Psoas muscle (tissue), 8 donors: ENCODE data around the gene ZNF333. TPM values are rescaled to one million over a fixed set of nuclear protein-coding genes. Genes with fewer than 3 reads are reported as not detected.
"Not testable (repeated sequence)": the region's sequence is repeated elsewhere in the genome, so short reads cannot be mapped to it uniquely, and the experiment has no call there.

ENCODE experiments used
- ATAC-seq, 4 donors: fragments of 200-7000 bp; cut with Tn5 transposase; one replicate each; pipeline ENCODE4 v1.9.1; 2020; ENCODE audit warnings: moderate library complexity in 3 of 4, mild to moderate bottlenecking in 2 of 4
- DNase-seq, 2 donors: peaks; one replicate each; pipeline ENCODE4 v3.0.0-alpha.2; 2020
- H3K27ac ChIP-seq: fragments of 200-600 bp; one replicate; pipeline ENCODE4 v1.8.0; 2022
- H3K27me3 ChIP-seq, 3 donors: fragments of 200-600 bp in 1 of 3; one replicate each; pipeline versions ENCODE4 v1.6.1 to v1.8.0; 2013 to 2022; ENCODE audit warnings: low read length in 2 of 3, mild to moderate bottlenecking in 2 of 3, moderate library complexity in 1 of 3; ENCODE audit not compliant: insufficient read depth in 3 of 3
- H3K36me3 ChIP-seq, 2 donors: fragments of 200-600 bp in 1 of 2; one replicate each; pipeline versions ENCODE4 v1.6.1 to v1.8.0; 2013 to 2022; ENCODE audit warnings: low read depth in 1 of 2, mild to moderate bottlenecking in 1 of 2, moderate library complexity in 1 of 2; ENCODE audit not compliant: insufficient read depth in 1 of 2
- H3K4me1 ChIP-seq: fragments of 200-600 bp; one replicate; pipeline ENCODE4 v1.8.0; 2022
- H3K4me3 ChIP-seq: fragments of 200-600 bp; one replicate; pipeline ENCODE4 v1.8.0; 2022; ENCODE audit warnings: mild to moderate bottlenecking
- H3K9me3 ChIP-seq: fragments of 200-600 bp; one replicate; pipeline ENCODE4 v1.8.0; 2022
- CTCF ChIP-seq: fragments of 200-600 bp; IDR thresholded peaks from one replicate; pipeline ENCODE4 v1.8.0; 2022; ENCODE audit warnings: antibody characterized with exemption
- WGBS, 3 donors: extraction: QIAGEN DNeasy Blood & Tissue Kit; methylation state at CpG; one replicate each; pipeline versions ENCODE4 v1.1.6 to v1.1.7; 2013; 5-methylcytosine and 5-hydroxymethylcytosine counted together
- intact Hi-C, 2 donors: fragments of 100-400 bp; cut with DNase I; formaldehyde crosslinking; loops; one replicate each; pipeline versions ENCODE4 v1.11.0 to v1.14.2; 2022
- polyA plus RNA-seq, 3 donors: library from polyadenylated mRNA; stranded (reverse); fragments of 200-250 nt; gene quantifications; one replicate each; pipeline ENCODE4 v1.2.3, GENCODE V29; 2013
- total RNA-seq, 4 donors: library from RNA; stranded (reverse); fragmentation: NEBNext Ultra II Directional in 2 of 4; extraction: Animal tissue kit (Norgen Biotek cat#: 25700) in 2 of 4; gene quantifications; one replicate each; pipeline versions ENCODE4 v1.2.1 to v1.2.4, GENCODE V29; 2021 to 2023
- donor health status: healthy with polysubstance abuse.
- donor health status: DM: no; HTN: no; CAD: no; lungs with moderate emphysema.
- donor health status: Bipolar disorder and iron deficiency.
- donor health status: healthy.
- donor health status: DM: yes; HTN: yes; CAD: no.
- donor health status: DM: no; HTN: no; CAD: no.
- donor health status: DM: no; HTN: no; CAD: no.
- donor health status: DM: yes; HTN: yes; CAD: no.

ZNF333 gene
- total and polyA plus RNA-seq, 7 donors: 6.8 to 16.0 (median 8.9) TPM

DNA sequence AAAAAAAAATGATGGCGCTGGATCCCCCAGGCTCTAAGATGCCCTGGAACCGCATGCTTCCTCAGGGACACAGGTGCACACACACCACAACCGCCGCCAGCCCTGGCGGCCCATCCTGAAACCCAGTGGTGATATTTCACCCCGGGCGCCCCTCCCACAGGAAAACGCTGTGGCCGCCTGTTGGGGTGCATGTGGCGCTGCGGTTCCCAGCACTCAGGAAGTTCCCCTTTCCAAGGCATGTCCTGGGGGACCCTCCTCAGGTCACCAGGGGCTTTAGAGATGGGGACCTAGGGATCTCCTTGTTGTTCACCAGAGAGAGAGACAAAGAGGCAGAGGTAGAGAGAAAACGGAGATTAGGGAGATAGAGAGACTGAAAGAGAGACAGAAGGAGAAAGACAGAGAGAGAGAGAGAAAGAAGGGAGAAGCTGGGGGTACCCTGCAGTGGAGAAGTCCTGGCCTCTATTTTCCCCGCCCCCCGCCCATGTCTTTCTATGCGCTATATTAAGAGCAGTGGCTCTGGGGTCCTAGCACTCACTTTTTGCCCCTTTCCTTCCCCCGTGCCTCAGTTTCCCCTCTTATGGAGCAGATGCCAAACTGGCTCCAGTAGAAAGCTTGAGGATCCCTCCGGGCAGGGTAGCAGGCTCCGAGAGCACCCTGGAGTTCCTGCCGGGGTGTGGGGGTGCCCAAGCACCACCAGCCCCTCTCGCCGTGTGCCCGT is 86.2 kb downstream of the ZNF333 start:
- peak in 1 of 4 donors; percentile 19 for ATAC-seq
- Histone ChIP-seq H3K36me3 (no peaks in the 10 kb centered on the region), H3K4me3 (peak overlapping the region; percentile 36), H3K9me3 (no peaks in the 10 kb centered on the region), H3K4me1 (no peaks in the 10 kb centered on the region), H3K27ac (no peak overlapping the region), H3K27me3 (peaks cover 0 to 9% (median 2%) of the 10 kb centered on the region in 3 donors)
- no peak for TF ChIP-seq CTCF
- 5 to 6% (median 6%) methylated on average over 19 to 22 of the region's 22 CpGs for WGBS, 3 donors
- no peak for DNase-seq
- intact Hi-C loops: no loop called here

- H3K27ac ChIP-seq, H3K4me3 ChIP-seq, H3K4me1 ChIP-seq, H3K27me3 ChIP-seq, intact Hi-C loops, DNase-seq, H3K36me3 ChIP-seq, H3K9me3 ChIP-seq, ATAC-seq: not testable (repeated sequence)
- 88 to 94% (median 90%) methylated on average over 4 of the region's 4 CpGs for WGBS, 3 donors
Observed at GRCh38 chr19:14777645-14778044, 87.8 kb downstream of the ZNF333 start.

DNA sequence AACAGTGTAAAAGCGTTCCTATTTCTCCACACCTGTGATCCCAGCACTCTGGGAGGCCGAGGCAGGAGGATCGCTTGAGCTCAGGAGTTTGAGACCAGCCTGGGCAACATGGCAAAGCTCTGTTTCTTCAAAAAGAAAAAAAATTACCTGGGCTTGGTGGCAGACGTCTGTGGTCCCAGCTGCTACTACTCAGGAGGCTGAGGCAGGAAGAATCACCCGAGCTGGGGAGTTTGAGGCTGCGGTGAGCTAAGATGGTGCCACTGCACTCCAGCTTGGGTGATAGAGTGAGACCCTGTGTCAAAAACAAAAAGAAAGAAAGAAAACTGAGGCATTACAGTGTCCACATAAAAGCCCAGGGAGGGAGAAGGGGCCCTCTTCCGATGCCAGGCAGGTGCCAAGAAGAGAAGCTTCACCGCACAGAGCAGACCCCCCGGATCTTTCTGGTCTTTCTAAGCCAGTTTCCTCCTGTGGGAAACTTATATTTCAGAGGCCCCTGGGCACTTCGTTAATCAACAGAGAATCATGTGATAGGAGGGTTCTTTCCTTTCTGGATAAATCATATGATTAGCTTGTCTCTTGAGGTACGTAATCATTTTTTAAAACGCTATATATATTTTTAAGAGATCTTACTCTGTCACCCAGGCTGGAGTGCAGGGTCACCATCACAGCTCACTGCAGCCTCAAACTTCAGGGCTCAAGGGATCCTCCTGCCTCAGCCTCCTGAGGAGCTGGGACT is 88.4 kb downstream of the ZNF333 start, which contains the start of gene ADGRE2:
Gene ADGRE2 (minus strand): TSS at position 451 of the 736 bp plus-strand sequence. CDS start 1,804 bp downstream, outside the sequence.
- H3K4me3 ChIP-seq, ATAC-seq, H3K36me3 ChIP-seq, H3K4me1 ChIP-seq, intact Hi-C loops, H3K27ac ChIP-seq, H3K27me3 ChIP-seq, H3K9me3 ChIP-seq, DNase-seq: not testable (repeated sequence)
- WGBS, 3 donors: 60 to 65% (median 61%) methylated on average over 12 of the region's 12 CpGs

- no peak for TF ChIP-seq CTCF
- ATAC-seq (no peak), DNase-seq (no peak)
- no peak overlapping the region for H3K27ac ChIP-seq
- 26 to 39% (median 30%) methylated on average over 5 of the region's 5 CpGs for WGBS, 3 donors
- H3K4me1 ChIP-seq: no peaks in the 10 kb centered on the region
- intact Hi-C loops: no loop called here
- no peaks in the 10 kb centered on the region for H3K36me3 ChIP-seq
- no peaks in the 10 kb centered on the region for H3K9me3 ChIP-seq
- H3K4me3 ChIP-seq: no peak overlapping the region
- H3K27me3 ChIP-seq: peaks cover 0 to 9% (median 2%) of the 10 kb centered on the region in 3 donors
Observed at GRCh38 chr19:14779151-14779550, 89.3 kb downstream of the ZNF333 start.

GRCh38 chr19:14780622-14781225 is 90.9 kb downstream of the ZNF333 start:
- ATAC-seq, H3K27me3 ChIP-seq, intact Hi-C loops, H3K27ac ChIP-seq, H3K4me3 ChIP-seq, H3K36me3 ChIP-seq, H3K4me1 ChIP-seq, DNase-seq, H3K9me3 ChIP-seq: not testable (repeated sequence)
- WGBS, 3 donors: 64 to 71% (median 65%) methylated on average over 12 to 14 of the region's 14 CpGs

DNA sequence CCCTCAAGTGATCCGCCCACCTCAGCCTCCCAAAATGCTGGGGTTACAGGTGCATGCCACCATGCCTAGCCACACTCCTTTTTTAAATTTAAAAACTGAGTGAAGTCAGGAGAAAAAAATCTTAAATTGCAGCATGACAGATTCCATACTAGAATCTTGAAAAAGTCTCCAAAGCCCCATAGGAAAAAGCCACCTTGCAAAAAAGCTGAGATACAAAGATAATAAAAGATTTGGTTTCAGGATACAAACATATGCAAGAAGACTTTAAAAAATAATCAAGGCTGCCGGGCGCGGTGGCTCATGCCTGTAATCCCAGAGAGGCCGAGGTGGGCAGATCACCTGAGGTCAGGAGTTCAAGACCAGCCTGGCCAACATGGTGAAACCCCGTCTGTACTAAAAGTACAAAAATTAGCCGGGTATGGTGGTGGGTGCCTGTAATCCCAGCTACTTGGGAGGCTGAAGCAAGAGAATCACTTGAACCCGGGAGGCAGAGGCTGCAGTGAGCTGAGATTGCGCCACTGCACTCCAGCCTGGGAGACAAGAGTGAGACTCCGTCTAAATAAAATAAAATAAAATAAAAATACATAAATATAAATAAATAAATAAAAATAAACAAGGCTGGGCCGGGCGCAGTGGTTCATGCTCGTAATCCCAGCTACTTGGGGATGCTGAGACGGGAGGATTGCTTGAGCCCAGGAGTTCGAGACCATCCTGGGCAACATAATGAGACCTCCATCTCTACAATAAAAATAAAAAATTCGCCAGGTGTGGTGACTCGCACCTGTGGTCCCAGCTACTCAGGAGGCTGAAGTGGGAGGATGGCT is 92.1 kb downstream of the ZNF333 start:
- H3K4me3 ChIP-seq, H3K27ac ChIP-seq, H3K27me3 ChIP-seq, H3K4me1 ChIP-seq, ATAC-seq, DNase-seq, intact Hi-C loops, H3K9me3 ChIP-seq, H3K36me3 ChIP-seq: not testable (repeated sequence)
- WGBS, 3 donors: 85 to 89% (median 88%) methylated on average over 17 of the region's 17 CpGs
